ENCODE data around the gene AKR1E2. TPM values are rescaled to one million over a fixed set of nuclear protein-coding genes. Genes with fewer than 3 reads are reported as not detected.

The AKR1E2 gene
- total RNA-seq, 1 experiment from 2014 or later: 11.3 TPM

- H3K4me1 ChIP-seq (ENCODE audit: insufficient read depth, low read length, poor library complexity, severe bottlenecking): peaks cover 10% of the 10 kb centered on the region
- no TSS peak for BruUV-seq (replicated peaks)
- no peaks in the 10 kb centered on the region for H3K27me3 ChIP-seq (replicated peaks; ENCODE audit: insufficient read depth, low read depth, low read length, poor library complexity)
- ChIA-PET CTCF (no interaction called here), POLR2A (ENCODE audit: low non-redundant PET) (no interaction called here)
- H3K36me3 ChIP-seq (ENCODE audit: insufficient read depth, low read length, poor library complexity, severe bottlenecking): no peaks in the 10 kb centered on the region
- H3K4me3 ChIP-seq (ENCODE audit: low read depth, low read length, poor library complexity, severe bottlenecking): no peak overlapping the region
- no peak for DNase-seq (ENCODE audit: low spot score)
- H3K27ac ChIP-seq (ENCODE audit: low read depth, low read length, poor library complexity, severe bottlenecking): no peak overlapping the region
- no peaks in the 10 kb centered on the region for H3K9me3 ChIP-seq (ENCODE audit: low read depth, low read length, poor library complexity, severe bottlenecking)
- TF ChIP-seq EZH2 (IDR thresholded peaks at IDR 0.05; ENCODE audit: borderline replicate concordance, low read depth, low read length, poor library complexity, severe bottlenecking) (no peak), CTCF (conservative IDR thresholded peaks at IDR 0.05; ENCODE audit: low read depth, low read length) (no peak)
- intact Hi-C loops (cut with micrococcal nuclease; ENCODE audit: unreplicated experiment): loop anchor here (5.0 to 10.0 kb wide), 2 partner anchors 586 to 778 kb away; no protein-coding TSS in a partner anchor
These were observed 20.8 kb downstream of the AKR1E2 start for GRCh38 chr10:4846775-4847174.

GRCh38 chr10:4847561-4848355 lies 21.8 kb downstream of the AKR1E2 start:
- ChIA-PET CTCF (interaction anchor here (2.8 kb wide), 1 partner anchor 436 kb away, joined by 17 read pairs; no protein-coding TSS in a partner anchor), POLR2A (ENCODE audit: low non-redundant PET) (no interaction called here)
- H3K4me1 ChIP-seq (ENCODE audit: insufficient read depth, low read length, poor library complexity, severe bottlenecking): peaks cover 20% of the 10 kb centered on the region
- intact Hi-C loops (cut with micrococcal nuclease; ENCODE audit: unreplicated experiment): loop anchor here (5.0 to 10.0 kb wide), 2 partner anchors 585 to 777 kb away; no protein-coding TSS in a partner anchor
- no peak for TF ChIP-seq EZH2 (IDR thresholded peaks at IDR 0.05; ENCODE audit: borderline replicate concordance, low read depth, low read length, poor library complexity, severe bottlenecking)
- no peak for TF ChIP-seq CTCF (conservative IDR thresholded peaks at IDR 0.05; ENCODE audit: low read depth, low read length)
- no peaks in the 10 kb centered on the region for H3K9me3 ChIP-seq (ENCODE audit: low read depth, low read length, poor library complexity, severe bottlenecking)
- no peaks in the 10 kb centered on the region for H3K27me3 ChIP-seq (replicated peaks; ENCODE audit: insufficient read depth, low read depth, low read length, poor library complexity)
- no peak overlapping the region for H3K4me3 ChIP-seq (ENCODE audit: low read depth, low read length, poor library complexity, severe bottlenecking)
- no TSS peak for BruUV-seq (replicated peaks)
- peak; percentile 27 for DNase-seq (ENCODE audit: low spot score)
- no peaks in the 10 kb centered on the region for H3K36me3 ChIP-seq (ENCODE audit: insufficient read depth, low read length, poor library complexity, severe bottlenecking)
- peak overlapping the region; percentile 27 for H3K27ac ChIP-seq (ENCODE audit: low read depth, low read length, poor library complexity, severe bottlenecking)

- intact Hi-C loops (cut with micrococcal nuclease; ENCODE audit: unreplicated experiment): loop anchor here (1.0 to 10.0 kb wide), 5 partner anchors 246 to 776 kb away; partner anchors contain the start of gene AKR1C3
- no peak for DNase-seq (ENCODE audit: low spot score)
- no TSS peak for BruUV-seq (replicated peaks)
- no peaks in the 10 kb centered on the region for H3K36me3 ChIP-seq (ENCODE audit: insufficient read depth, low read length, poor library complexity, severe bottlenecking)
- no peaks in the 10 kb centered on the region for H3K27me3 ChIP-seq (replicated peaks; ENCODE audit: insufficient read depth, low read depth, low read length, poor library complexity)
- TF ChIP-seq CTCF (conservative IDR thresholded peaks at IDR 0.05; ENCODE audit: low read depth, low read length) (no peak), EZH2 (IDR thresholded peaks at IDR 0.05; ENCODE audit: borderline replicate concordance, low read depth, low read length, poor library complexity, severe bottlenecking) (no peak)
- no peaks in the 10 kb centered on the region for H3K9me3 ChIP-seq (ENCODE audit: low read depth, low read length, poor library complexity, severe bottlenecking)
- CTCF ChIA-PET: interaction anchor here (1.5 to 2.8 kb wide), 2 partner anchors 435 to 775 kb away, joined by 13 to 17 read pairs; no protein-coding TSS in a partner anchor
- POLR2A ChIA-PET (ENCODE audit: low non-redundant PET): no interaction called here
- no peak overlapping the region for H3K4me3 ChIP-seq (ENCODE audit: low read depth, low read length, poor library complexity, severe bottlenecking)
- H3K27ac ChIP-seq (ENCODE audit: low read depth, low read length, poor library complexity, severe bottlenecking): peak overlapping the region; percentile 55
- peaks cover 26% of the 10 kb centered on the region for H3K4me1 ChIP-seq (ENCODE audit: insufficient read depth, low read length, poor library complexity, severe bottlenecking)
These were observed 22.5 kb downstream of the AKR1E2 start for GRCh38 chr10:4848356-4849041.
